Activated CD8-positive, alpha-beta T cell treated with anti-CD3 and anti-CD28 coated beads for 36 hours (primary cell): ENCODE measurements around the gene FGD1. TPM values are rescaled to one million over a fixed set of nuclear protein-coding genes. Genes with fewer than 3 reads are reported as not detected.
A peak's percentile ranks its signal among the peaks of the same experiment; 100 is the strongest.

ENCODE experiments used
- ATAC-seq: fragments of 200-7000 bp; cut with Tn5 transposase; one replicate; pipeline ENCODE4 v1.10.0; 2021; ENCODE audit warnings: mild to moderate bottlenecking, moderate library complexity
- CTCF ChIA-PET: fragments of 350-600 bp; sonication (Branson Sonifier 250); formaldehyde crosslinking; loops from one replicate; lab custom pipeline; 2021; ENCODE audit warnings: antibody characterized with exemption; lab: Charles Lee
- POLR2A ChIA-PET: fragments of 350-600 bp; sonication (Branson Sonifier 250); formaldehyde crosslinking; loops from one replicate; lab custom pipeline; 2021; ENCODE audit warnings: antibody characterized with exemption; lab: Charles Lee
- DNase-seq: peaks from one replicate; pipeline ENCODE4 v3.0.0-alpha.2; 2020
- H3K27ac Mint-ChIP-seq: one replicate; pipeline ENCODE4 v1.8.0; 2021; ENCODE audit warnings: mild to moderate bottlenecking, mixed read lengths
- H3K27me3 Mint-ChIP-seq: one replicate; pipeline ENCODE4 v1.8.0; 2021; ENCODE audit warnings: mixed read lengths
- H3K36me3 Mint-ChIP-seq: one replicate; pipeline ENCODE4 v1.8.0; 2021; ENCODE audit warnings: low read depth, mixed read lengths
- H3K4me1 Mint-ChIP-seq: one replicate; pipeline ENCODE4 v1.8.0; 2021; ENCODE audit warnings: low read depth, mixed read lengths
- H3K4me3 Mint-ChIP-seq: one replicate; pipeline ENCODE4 v1.8.0; 2021; ENCODE audit warnings: mild to moderate bottlenecking, moderate library complexity, mixed read lengths
- H3K9me3 Mint-ChIP-seq: one replicate; pipeline ENCODE4 v1.8.0; 2021; ENCODE audit warnings: mixed read lengths
- intact Hi-C: fragments of 100-400 bp; cut with micrococcal nuclease; formaldehyde crosslinking; loops from one replicate; pipeline ENCODE4 v1.10.0; 2022
- total RNA-seq, 2 experiments: library from RNA; stranded (reverse); gene quantifications; one replicate each; pipeline ENCODE4 v1.2.3, GENCODE V29; 2021
- TF ChIP-seq, protein P1 (sequence below): fragments of 200-600 bp; IDR thresholded peaks from one replicate; pipeline ENCODE4 v1.8.0; 2022; ENCODE audit warnings: antibody characterized with exemption, mild to moderate bottlenecking

FGD1 gene
- total RNA-seq, 2 experiments from 2014 or later = 0.07 TPM

DNA sequence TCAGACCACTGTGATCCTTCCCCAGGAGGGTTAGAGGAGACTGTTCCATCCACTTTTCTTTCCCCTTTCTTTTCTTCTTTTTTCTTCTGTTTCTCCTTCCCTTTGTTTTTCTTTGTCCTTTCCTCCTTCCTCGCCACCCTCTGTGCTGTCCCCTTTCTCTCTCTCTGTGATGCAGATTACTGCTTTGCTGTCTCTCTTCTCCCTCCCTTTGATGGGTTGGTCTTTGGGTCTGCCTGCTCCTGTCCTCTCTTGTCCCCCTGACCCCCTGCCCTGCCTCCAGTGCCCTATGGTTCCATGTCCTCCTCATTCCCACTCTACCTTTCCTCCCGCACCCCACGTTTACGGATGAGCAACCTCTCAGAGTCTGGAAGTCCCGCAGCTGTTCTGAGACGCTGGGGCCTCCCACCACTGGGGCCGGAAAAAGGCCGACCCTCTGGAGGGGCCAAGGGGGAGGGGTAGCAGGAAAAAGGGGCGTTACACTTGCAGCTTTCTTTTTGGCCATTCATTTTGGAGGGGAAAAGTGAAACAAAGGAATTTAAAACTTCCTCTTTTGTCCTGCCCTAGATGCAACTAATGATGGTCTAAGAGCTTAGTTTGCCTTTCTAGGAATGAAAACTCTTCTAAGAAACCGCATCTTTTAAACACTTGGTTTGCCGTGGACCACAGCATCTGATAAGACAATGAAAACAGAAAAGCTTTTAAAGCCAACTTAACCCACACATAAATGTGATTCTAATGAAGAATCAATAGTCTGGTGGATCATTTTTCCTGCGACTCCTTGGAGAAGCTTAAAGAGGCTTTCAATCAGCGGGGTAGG, 80.3 kb downstream of the FGD1 start:
- no peak overlapping the region for H3K4me3 Mint-ChIP-seq
- peaks cover 14% of the 10 kb centered on the region for H3K4me1 Mint-ChIP-seq
- ChIA-PET POLR2A (interaction anchor here (0.9 kb wide), 1 partner anchor 12 kb away, joined by 4 read pairs; no protein-coding TSS in a partner anchor), CTCF (no interaction called here)
- DNase-seq = peak; percentile 11
- no peak overlapping the region for H3K27ac Mint-ChIP-seq
- no peak for ATAC-seq
- TF ChIP-seq, protein P1, sequence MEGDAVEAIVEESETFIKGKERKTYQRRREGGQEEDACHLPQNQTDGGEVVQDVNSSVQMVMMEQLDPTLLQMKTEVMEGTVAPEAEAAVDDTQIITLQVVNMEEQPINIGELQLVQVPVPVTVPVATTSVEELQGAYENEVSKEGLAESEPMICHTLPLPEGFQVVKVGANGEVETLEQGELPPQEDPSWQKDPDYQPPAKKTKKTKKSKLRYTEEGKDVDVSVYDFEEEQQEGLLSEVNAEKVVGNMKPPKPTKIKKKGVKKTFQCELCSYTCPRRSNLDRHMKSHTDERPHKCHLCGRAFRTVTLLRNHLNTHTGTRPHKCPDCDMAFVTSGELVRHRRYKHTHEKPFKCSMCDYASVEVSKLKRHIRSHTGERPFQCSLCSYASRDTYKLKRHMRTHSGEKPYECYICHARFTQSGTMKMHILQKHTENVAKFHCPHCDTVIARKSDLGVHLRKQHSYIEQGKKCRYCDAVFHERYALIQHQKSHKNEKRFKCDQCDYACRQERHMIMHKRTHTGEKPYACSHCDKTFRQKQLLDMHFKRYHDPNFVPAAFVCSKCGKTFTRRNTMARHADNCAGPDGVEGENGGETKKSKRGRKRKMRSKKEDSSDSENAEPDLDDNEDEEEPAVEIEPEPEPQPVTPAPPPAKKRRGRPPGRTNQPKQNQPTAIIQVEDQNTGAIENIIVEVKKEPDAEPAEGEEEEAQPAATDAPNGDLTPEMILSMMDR = no peak
- intact Hi-C loops = no loop called here
- no peaks in the 10 kb centered on the region for H3K36me3 Mint-ChIP-seq
- H3K27me3 Mint-ChIP-seq = peaks cover 15% of the 10 kb centered on the region
- no peaks in the 10 kb centered on the region for H3K9me3 Mint-ChIP-seq

DNA sequence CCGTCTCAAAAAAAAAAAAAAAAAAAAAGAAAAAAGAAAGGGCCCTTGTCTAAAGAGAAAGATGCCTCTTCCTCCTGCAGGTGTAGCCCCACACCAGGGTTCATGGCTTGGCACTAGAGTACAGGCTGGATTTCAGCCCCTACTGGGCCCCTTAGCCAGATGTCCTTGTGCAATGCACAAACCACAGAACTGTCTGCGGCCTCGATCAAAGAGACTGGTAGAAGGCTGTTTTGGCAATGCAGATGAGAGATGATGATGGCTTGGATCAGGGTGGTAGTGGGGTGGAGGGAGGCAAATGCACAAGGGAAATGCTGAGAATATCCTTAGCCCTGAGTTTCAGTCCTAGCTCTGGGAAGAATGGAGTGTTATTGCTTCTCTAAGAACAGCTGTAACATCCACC, 82.3 kb downstream of the FGD1 start:
- CTCF ChIA-PET = no interaction called here
- Mint-ChIP-seq H3K9me3 (no peaks in the 10 kb centered on the region), H3K36me3 (no peaks in the 10 kb centered on the region)

DNA sequence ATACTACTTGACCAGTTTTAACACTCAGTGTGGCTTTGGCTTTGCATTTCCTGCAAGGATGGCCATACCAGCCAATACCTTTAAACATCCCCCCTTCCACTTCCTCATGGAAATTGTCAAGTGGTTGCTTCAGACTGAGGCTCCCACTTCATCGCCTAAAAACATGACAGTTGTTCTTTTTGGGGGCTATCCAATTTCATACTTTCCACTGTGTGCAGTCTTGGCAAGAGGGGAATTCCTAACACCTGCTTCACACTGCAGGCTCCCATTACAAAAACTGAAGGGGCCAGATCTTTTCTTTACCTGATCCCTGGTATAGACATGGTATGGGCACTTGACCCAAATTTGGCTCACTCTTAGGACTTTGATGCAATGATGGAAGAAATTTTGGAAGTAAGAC, 84.3 kb downstream of the FGD1 start:
- intact Hi-C loops = no loop called here
- ATAC-seq (no peak), DNase-seq (no peak)
- Mint-ChIP-seq H3K4me1 (peaks cover 18% of the 10 kb centered on the region), H3K36me3 (no peaks in the 10 kb centered on the region), H3K27ac (no peak overlapping the region), H3K4me3 (no peak overlapping the region), H3K27me3 (peaks cover 7% of the 10 kb centered on the region), H3K9me3 (no peaks in the 10 kb centered on the region)
- TF ChIP-seq, protein P1 = no peak
- ChIA-PET POLR2A (no interaction called here), CTCF (no interaction called here)

More for the DNA sequence above, 82.3 kb downstream of the FGD1 start:
- ATAC-seq (no peak), DNase-seq (peak; percentile 21)
- POLR2A ChIA-PET = no interaction called here
- Mint-ChIP-seq H3K27me3 (peaks cover 10% of the 10 kb centered on the region), H3K27ac (no peak overlapping the region), H3K4me1 (peaks cover 18% of the 10 kb centered on the region), H3K4me3 (no peak overlapping the region)
- intact Hi-C loops = no loop called here
- TF ChIP-seq, protein P1 = no peak

DNA sequence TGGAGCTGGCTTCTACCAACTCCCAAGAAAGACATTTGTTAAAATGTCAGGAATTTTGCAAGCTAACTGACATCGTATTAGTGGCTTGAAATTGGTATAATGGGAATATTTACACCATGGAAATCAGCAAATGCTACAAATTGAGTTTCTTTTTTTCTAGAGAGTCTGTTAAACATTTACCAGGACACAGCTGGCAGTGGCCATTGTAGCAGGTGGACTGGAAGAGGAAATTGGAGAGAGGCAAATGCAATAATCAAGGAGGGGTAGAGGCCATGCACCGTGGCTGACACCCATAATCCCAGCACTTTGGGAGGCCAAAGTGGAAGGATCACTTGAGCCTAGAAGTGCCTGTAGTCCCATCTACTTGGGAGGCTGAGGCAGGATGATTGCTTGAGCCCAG, 88.8 kb downstream of the FGD1 start:
- no peak overlapping the region for H3K4me3 Mint-ChIP-seq
- ATAC-seq = no peak
- CTCF ChIA-PET = no interaction called here
- no peak for DNase-seq
- H3K36me3 Mint-ChIP-seq = no peaks in the 10 kb centered on the region
- H3K4me1 Mint-ChIP-seq = peaks cover 7% of the 10 kb centered on the region
- peaks cover 7% of the 10 kb centered on the region for H3K27me3 Mint-ChIP-seq
- H3K27ac Mint-ChIP-seq = no peak overlapping the region
- POLR2A ChIA-PET = no interaction called here
- intact Hi-C loops = no loop called here
- H3K9me3 Mint-ChIP-seq = no peaks in the 10 kb centered on the region
- TF ChIP-seq, protein P1 = no peak

DNA sequence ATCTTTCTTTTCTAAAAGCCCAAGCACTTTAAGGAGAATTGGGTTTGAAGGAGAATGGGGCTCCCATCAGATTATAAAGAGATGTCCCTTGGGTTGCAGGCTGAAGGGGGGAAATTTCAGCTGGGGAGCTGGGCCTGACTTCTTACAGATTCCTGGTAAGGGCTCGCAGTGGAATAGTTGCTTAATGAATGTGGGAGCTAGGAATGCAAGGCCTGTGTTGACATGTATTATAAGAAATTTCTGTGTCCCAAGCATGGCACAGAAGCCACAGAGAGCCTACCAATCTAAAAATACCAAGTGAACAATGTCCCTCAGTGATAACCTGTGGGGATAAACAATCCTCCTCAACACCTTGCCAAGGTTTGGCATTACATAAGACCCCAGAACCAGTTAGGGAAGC, 98.9 kb downstream of the FGD1 start:
- H3K9me3 Mint-ChIP-seq = no peaks in the 10 kb centered on the region
- H3K4me1 Mint-ChIP-seq = no peaks in the 10 kb centered on the region
- H3K36me3 Mint-ChIP-seq = no peaks in the 10 kb centered on the region
- no peak overlapping the region for H3K4me3 Mint-ChIP-seq
- DNase-seq (no peak), ATAC-seq (no peak)
- POLR2A ChIA-PET = no interaction called here
- H3K27ac Mint-ChIP-seq = no peak overlapping the region
- TF ChIP-seq, protein P1 = no peak
- H3K27me3 Mint-ChIP-seq = no peaks in the 10 kb centered on the region
- CTCF ChIA-PET = no interaction called here
- intact Hi-C loops = no loop called here
